Fibroblast of lung (primary cell): ENCODE data around the gene UGT2B10.

Experiments
- CTCF ChIP-seq, 2 donors: IDR thresholded peaks in 1 of 2; conservative IDR thresholded peaks in 1 of 2; 1 replicate in 1 of 2; 2 replicates in 1 of 2; pipeline ENCODE4 v1.5.1; 2011 to 2012; ENCODE audit warnings: low read length in 2 of 2, control low read depth in 1 of 2, inconsistent platforms in 1 of 2, low read depth in 1 of 2, mild to moderate bottlenecking in 1 of 2
- EZH2 ChIP-seq: IDR thresholded peaks from 2 replicates; pipeline ENCODE4 v1.5.1; 2012; ENCODE audit warnings: low read length, control low read depth, mild to moderate bottlenecking; ENCODE audit errors: missing control alignments

GRCh38 chr4:68874507-68874906, 58.7 kb downstream of the UGT2B10 start:
- no peak for TF ChIP-seq CTCF (conservative IDR thresholded peaks at IDR 0.05 in 1 of 2, IDR thresholded peaks at IDR 0.05 in 1 of 2; ENCODE audit: low read depth in 1 of 2, low read length in 2 of 2)
- no peak for TF ChIP-seq EZH2
